T-helper 2 cell treated with Interferon-gamma antibody and Interleukin-4, amounts not matched to agents 100 ng/mL and 5 ng/mL, for 36 hours (primary cell): ENCODE results near the gene MICAL3. TPM values are rescaled to one million over a fixed set of nuclear protein-coding genes. Genes with fewer than 3 reads are reported as not detected.
"Not testable (repeated sequence)": the region's sequence is repeated elsewhere in the genome, so short reads cannot be mapped to it uniquely, and the experiment has no call there.

Experiments used
- intact Hi-C: fragments of 100-400 bp; cut with micrococcal nuclease; formaldehyde crosslinking; loops from one replicate; pipeline ENCODE4 v1.15.1; 2023
- total RNA-seq: library from RNA; stranded (reverse); gene quantifications from 2 replicates; pipeline ENCODE4 v1.2.3, GENCODE V29; 2022

Gene MICAL3
- 36.3 and 38.7 TPM in 2 replicates for total RNA-seq

GRCh38 chr22:18024276-18024939 lies at the start of gene MICAL3:
Gene MICAL3, minus strand, starts transcription at chr22:18024561. Its CDS starts 117,749 bp downstream, at chr22:17906812.
- intact Hi-C loops, result loop anchor here (2.0 kb wide), 2 partner anchors 24 to 194 kb away; no protein-coding TSS in a partner anchor

- intact Hi-C loops, result not testable (repeated sequence)
These were observed 49.6 kb upstream of the MICAL3 start for GRCh38 chr22:18073927-18074326.

DNA sequence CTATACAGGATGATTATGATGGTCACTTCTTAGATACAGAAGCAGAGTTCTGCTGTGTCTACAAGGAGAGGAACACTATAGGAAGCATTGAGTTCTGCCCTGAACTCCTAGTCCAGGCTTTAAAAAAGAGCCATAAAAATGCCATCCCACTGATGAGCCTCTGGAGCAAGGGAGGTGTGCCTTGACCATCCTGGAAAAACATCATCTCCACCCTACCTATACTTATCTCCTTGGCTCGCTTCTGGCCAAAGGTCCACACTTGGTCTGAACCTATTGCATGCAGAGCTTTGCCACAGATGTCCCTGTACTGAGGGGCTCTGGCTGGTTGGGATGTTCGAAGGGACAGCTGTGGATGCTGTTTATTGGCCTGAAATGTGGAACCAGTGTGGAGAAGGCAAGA lies 49.1 kb upstream of the MICAL3 start:
- intact Hi-C loops, result no loop called here

GRCh38 chr22:18071968-18072310 lies 47.6 kb upstream of the MICAL3 start:
- intact Hi-C loops, result no loop called here

- intact Hi-C loops, result not testable (repeated sequence)
These were observed 47.1 kb upstream of the MICAL3 start for GRCh38 chr22:18071307-18071967.

DNA sequence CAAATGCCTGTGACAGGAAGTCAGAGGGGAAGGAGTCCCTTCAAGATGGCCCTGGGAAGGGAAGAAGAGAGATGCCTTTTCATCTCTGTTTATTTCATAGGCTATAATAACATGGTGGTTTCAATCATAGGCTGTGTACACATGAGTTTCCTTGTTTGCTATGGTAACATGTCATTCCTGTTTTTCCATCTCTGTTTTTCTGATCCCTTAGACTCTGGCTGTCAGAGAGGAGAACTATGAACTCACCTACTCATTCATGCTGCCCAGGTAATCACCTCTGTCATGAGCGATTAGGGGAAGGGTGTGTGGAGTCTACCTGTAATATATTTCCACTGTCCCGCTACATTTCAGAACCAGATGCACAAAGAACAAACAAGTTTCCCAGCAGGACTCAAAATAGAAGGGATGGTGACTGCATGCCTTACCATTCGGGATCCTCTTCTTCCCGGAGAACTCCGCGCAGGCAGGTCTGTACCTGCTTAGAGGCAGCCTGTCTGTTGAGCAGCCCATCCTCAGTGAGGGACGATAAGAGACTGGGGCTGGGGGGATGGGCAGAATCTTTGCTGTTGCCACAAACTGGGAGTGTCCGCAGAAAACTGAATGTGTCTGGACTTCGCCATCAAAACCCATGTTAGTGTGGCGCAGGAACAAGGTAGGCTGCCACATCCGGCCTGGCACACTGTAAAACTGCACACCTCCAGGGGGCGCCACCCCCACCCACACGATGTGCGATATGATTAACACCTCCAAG lies 46.4 kb upstream of the MICAL3 start:
- intact Hi-C loops, result no loop called here

DNA sequence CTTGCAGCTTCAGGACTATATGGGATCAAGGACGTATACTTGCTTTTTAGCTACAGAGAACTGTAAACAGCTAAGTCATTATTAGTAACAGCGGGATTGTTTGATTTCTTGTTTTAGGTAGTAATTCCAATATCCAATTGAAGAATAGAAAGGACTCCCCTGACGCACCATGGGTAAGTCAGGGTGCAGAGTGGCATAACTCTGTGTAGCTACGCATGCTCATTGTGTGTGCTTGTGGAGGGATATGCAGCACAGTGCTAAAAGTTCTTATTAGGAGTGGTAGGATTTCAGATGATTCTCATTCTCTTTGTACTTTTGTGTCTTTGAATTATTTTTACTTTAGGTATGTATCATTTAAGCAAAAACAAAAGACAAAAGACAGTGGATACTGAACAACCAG lies 45.7 kb upstream of the MICAL3 start:
- intact Hi-C loops, result no loop called here

DNA sequence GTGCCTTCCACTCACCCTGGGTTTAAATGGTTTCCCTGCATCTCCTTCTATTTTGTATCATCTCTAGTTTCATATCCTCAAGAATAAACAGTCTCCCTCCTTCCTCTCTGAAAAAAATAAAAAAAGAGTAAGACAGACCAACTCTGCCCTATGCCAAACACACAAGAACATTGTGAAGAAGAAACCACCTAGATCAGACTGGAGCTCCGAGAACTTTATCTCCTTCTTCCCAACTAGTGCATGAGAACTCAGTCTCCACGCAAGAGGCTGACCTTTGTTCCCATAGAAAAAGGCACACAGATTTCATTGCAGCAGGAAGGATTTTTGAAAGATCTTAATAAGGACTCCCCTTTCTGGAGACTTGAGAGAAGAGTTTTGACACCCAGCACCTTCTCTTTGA lies 44.7 kb upstream of the MICAL3 start:
- intact Hi-C loops, result no loop called here

DNA sequence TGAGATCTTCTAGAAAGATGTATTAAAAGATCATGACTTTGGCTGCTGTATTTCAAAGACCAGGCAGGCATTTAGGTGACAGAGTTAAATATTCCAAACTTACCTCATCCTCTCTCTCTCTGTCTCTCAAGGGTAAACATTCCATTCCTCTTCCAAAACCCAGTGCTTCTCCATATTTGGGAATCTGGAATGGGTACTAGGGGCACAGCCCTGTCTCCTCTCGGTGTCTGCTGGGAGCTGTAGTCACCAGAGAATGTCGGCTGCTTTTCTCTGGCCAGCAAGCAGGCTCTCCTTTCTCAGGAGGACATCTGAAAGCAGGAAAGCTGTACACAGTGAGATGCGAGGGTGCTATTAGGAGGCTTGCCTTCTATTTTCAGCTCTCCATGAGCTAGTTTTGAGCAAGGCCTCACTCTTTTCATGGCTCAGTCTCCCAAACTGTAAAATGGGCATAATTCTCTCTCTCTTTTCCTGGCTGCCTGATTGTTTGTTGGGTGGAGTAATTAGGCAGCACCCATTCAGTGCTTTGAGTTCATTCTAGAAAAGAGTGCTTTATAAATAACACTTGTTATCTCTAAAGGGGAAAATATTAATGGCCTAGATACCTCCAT lies 44.1 kb upstream of the MICAL3 start:
- intact Hi-C loops, result no loop called here

DNA sequence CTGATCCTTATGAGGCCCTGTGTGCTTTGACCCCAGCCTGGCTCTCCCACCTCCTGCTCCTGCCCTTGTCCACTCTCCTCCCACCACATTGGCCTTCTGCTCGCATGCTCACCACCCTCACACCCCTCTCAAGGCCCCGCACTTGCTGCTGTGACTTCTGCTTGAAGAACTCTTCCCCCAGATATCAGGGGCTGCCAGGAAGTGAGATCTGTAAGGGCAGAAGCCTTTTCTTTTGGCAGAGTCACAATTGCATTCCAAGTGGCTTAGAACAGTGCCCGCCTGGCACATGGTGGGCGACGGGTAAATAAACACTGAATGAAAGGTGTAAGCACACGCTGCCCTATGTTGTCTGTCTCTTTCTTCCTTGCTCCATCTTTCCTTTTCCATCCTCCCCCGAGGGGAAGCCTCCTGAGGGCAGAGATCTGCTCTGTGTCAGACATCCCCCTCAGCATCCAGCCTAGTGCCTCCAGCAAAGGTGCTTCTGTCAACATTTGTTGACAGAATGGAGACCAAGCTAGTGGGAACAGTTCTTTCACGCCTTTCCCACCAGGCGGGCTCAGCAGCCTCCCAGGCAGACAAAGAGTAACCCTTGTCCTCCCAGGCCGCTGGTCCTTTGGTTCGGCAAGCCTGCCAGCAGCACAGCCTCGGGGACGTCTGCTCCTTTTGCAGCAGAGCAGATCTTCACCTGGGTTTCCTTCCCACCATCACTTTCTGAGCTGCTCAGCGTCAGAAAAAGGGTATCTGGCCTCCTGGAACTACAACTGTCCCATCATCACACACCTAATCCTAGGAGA lies 43.4 kb upstream of the MICAL3 start:
- intact Hi-C loops, result no loop called here

DNA sequence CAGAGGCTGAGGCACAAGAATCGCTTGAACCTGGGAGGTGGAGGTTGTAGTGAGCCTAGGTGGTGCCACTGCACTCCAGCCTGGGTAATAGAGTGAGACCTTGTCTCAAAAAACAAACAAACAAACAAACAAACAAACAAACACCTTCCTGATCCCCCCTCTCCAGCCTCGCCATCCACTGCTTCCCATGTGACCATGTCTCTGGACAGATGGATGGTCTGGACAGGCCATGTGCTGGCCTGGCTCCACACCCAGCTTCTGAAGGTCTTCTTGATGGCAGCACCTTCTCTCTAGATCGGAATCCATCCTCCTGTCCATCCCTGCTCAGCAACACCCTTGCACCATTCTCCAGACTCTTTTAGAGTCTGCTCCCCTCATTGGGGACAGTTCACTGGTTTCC lies 42.8 kb upstream of the MICAL3 start:
- intact Hi-C loops, result no loop called here

- intact Hi-C loops, result no loop called here
These were observed 42.0 kb upstream of the MICAL3 start for GRCh38 chr22:18066181-18066859.

- intact Hi-C loops, result no loop called here
These were observed 40.9 kb upstream of the MICAL3 start for GRCh38 chr22:18065256-18065655.

DNA sequence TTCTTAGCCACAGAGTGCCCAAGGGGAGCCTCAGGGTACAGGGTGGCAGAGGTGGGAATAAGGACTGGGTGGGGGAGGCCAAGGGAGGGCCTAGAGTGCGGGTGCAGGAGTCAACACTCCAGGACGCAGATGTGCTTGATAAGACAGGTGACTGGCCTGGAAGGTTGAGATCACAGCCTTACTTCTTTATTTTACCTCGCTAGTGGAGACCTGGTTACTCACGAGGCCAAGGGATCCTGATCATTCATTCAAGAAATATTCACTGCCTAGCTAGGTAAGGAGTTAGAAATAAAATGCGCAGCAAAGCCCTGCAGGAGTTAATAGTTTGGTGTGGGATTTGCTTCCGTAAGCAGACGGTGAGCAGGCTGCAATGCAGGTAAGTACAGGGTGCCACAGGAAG lies 40.3 kb upstream of the MICAL3 start:
- intact Hi-C loops, result no loop called here

DNA sequence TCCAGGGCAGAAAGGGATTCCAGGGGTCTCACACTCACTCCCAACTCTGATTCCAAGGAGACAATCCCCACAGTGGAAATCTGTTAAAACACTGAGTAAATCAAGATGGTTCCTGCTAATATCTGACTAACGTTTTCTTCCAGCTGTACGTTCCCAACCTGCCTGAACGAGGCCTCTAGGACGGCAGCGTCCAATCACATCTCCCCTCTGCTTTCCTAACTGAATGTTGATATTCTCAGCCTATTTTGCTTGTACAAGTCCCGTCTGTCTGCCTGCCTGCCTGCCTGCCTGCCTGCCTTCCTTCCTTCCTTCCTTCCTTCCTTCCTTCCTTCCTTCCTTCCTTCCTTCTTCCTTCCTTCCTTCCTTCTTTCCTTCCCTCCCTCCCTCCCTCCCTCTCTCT lies 39.4 kb upstream of the MICAL3 start:
- intact Hi-C loops, result not testable (repeated sequence)

DNA sequence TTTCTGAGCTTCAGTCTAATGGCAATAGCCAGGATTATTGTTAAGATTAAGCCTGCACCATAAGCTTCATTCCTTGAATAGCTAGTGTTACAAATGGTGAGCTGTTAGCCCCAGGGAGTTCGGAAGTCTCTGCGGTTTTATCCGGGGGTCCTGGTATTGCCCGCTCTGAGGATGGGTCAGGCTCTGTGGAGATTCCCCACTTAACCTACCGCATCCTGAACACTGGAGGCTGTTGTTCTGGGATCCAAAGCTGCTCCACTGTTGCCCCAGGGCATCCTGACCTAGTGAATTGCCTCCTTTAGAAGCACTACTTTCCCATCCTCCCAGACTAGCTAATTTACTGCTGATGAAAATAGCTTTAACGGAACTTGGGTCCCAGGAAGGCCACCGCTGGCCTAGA lies 38.9 kb upstream of the MICAL3 start:
- intact Hi-C loops, result no loop called here

DNA sequence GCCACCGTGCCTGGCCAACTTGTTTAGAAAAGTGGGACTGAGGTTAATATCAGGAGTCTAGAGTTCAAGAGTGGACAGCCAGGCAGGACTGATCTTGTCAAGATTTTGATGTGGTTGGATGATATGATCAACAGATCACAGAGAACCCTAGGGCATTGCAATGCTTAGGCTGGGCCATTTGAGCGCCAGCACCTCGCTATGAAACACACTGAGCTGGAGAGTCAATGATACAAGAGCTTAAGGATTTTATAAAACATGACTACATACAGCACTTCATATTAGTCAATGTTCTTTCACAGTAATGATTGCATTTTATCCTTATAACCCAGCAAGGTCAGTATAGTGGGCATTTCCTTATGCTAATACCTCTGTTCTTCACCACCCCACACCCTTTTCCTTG lies 38.1 kb upstream of the MICAL3 start:
- intact Hi-C loops, result no loop called here

- intact Hi-C loops, result no loop called here
These were observed 36.6 kb upstream of the MICAL3 start for GRCh38 chr22:18060646-18061620.

GRCh38 chr22:18059991-18060390 lies 35.6 kb upstream of the MICAL3 start:
- intact Hi-C loops, result no loop called here

DNA sequence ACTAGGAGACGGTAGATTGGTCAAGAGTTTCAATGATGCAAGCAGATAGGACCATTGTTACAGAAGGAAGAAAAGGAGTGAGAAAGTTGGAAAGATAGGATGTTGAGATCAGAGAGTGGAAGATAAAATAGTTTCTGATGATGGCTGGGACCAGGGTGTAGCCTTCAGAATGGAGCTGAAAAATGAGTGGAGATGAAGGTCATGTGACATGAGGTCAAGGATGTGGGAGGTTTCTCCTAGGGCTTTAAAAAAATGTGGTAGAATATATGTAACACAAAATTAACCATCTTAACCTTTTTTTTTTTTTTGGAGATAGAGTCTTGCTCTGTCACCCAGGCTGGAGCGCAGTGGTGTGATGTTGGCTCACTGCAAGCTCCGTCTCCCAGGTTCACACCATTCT lies 35.1 kb upstream of the MICAL3 start:
- intact Hi-C loops, result no loop called here
